Progenitor cell of endocrine pancreas (in vitro differentiated cells): Measurements from ENCODE around the gene RUNX2. TPM values are rescaled to one million over a fixed set of nuclear protein-coding genes. Genes with fewer than 3 reads are reported as not detected.
"Not testable (repeated sequence)": the region's sequence is repeated elsewhere in the genome, so short reads cannot be mapped to it uniquely, and the experiment has no call there.

Experiments
- DNase-seq: peaks from one replicate; pipeline ENCODE4 v3.0.0; 2021; ENCODE audit warnings: low spot score; ENCODE audit not compliant: unreplicated experiment
- H3K27ac Mint-ChIP-seq: 2 replicates; pipeline ENCODE4 v1.8.0; 2021; ENCODE audit warnings: mild to moderate bottlenecking, moderate library complexity, mixed read lengths
- H3K27me3 Mint-ChIP-seq: 2 replicates; pipeline ENCODE4 v1.8.0; 2021; ENCODE audit warnings: mixed read lengths
- H3K36me3 Mint-ChIP-seq: 2 replicates; pipeline ENCODE4 v1.8.0; 2022; ENCODE audit warnings: mixed read lengths; ENCODE audit not compliant: insufficient read depth
- H3K4me1 Mint-ChIP-seq: 2 replicates; pipeline ENCODE4 v1.8.0; 2021; ENCODE audit warnings: low read depth, mixed read lengths
- H3K4me3 Mint-ChIP-seq: 2 replicates; pipeline ENCODE4 v1.8.0; 2021; ENCODE audit warnings: low read depth, mild to moderate bottlenecking, moderate library complexity, mixed read lengths
- H3K9me3 Mint-ChIP-seq: 2 replicates; pipeline ENCODE4 v1.8.0; 2021; ENCODE audit warnings: low read depth, mixed read lengths
- total RNA-seq: library from RNA; stranded (reverse); gene quantifications from 2 replicates; pipeline ENCODE4 v1.2.1, GENCODE V29; 2021
- TF ChIP-seq, protein P1 (sequence below): fragments of 200-600 bp; sonication (generic); IDR thresholded peaks from one replicate; pipeline ENCODE4 v1.5.0; 2021; ENCODE audit warnings: antibody characterized with exemption, mild to moderate bottlenecking; ENCODE audit not compliant: unreplicated experiment

The RUNX2 gene
- total RNA-seq, 1 donor from 2014 or later = 0.46 TPM

DNA sequence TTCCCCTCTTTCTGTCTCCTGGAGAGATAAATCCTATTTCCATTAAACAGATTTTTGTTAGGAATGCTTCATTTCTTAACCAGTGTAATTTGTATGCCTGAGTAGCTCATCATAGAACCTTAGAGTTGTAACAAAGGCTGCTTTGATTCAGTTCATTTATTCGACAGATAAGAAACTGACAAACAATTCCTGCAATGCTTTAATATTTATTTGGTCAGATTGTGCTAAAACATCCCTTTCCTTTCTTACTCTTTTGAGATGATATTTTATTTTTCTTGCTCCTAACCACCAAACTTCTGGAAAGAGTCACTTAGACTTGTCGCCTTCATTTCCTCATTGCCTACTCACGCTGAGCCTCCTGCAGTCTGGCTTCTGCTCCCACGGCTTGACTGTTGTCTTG lies 138.6 kb downstream of the RUNX2 start:
- Mint-ChIP-seq H3K36me3 (no peaks in the 10 kb centered on the region), H3K9me3 (no peaks in the 10 kb centered on the region), H3K27me3 (peaks cover 2% of the 10 kb centered on the region), H3K4me1 (no peaks in the 10 kb centered on the region), H3K4me3 (no peak overlapping the region), H3K27ac (no peak overlapping the region)
- TF ChIP-seq, protein P1, sequence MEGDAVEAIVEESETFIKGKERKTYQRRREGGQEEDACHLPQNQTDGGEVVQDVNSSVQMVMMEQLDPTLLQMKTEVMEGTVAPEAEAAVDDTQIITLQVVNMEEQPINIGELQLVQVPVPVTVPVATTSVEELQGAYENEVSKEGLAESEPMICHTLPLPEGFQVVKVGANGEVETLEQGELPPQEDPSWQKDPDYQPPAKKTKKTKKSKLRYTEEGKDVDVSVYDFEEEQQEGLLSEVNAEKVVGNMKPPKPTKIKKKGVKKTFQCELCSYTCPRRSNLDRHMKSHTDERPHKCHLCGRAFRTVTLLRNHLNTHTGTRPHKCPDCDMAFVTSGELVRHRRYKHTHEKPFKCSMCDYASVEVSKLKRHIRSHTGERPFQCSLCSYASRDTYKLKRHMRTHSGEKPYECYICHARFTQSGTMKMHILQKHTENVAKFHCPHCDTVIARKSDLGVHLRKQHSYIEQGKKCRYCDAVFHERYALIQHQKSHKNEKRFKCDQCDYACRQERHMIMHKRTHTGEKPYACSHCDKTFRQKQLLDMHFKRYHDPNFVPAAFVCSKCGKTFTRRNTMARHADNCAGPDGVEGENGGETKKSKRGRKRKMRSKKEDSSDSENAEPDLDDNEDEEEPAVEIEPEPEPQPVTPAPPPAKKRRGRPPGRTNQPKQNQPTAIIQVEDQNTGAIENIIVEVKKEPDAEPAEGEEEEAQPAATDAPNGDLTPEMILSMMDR = no peak
- DNase-seq = no peak

DNA sequence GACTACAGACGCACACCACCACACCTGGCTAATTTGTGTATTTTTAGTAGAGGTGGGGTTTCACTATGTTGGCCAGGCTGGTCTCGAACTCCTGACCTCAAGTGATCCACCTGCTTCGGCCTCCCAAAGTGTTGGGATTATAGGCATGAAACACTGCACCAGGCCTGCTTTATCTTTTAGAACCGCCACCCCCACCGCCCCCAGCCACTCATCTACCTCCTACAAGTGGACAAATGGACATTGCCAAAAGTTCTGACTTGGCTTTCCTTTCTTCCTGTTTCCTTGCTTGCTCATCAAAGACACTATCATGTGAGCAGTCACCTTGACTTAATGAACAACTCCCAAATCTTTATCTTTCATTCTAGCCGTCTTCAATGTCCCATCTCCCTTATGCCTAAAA lies 139.3 kb downstream of the RUNX2 start:
- not testable (repeated sequence) for H3K4me1 Mint-ChIP-seq, H3K36me3 Mint-ChIP-seq, H3K27ac Mint-ChIP-seq, H3K4me3 Mint-ChIP-seq, DNase-seq, H3K9me3 Mint-ChIP-seq, H3K27me3 Mint-ChIP-seq

GRCh38 chr6:45467853-45468252 lies 139.7 kb downstream of the RUNX2 start:
- TF ChIP-seq, protein P1 = no peak
- Mint-ChIP-seq H3K9me3 (no peaks in the 10 kb centered on the region), H3K27ac (no peak overlapping the region), H3K4me1 (peaks cover 4% of the 10 kb centered on the region), H3K4me3 (no peak overlapping the region), H3K36me3 (no peaks in the 10 kb centered on the region), H3K27me3 (no peaks in the 10 kb centered on the region)
- no peak for DNase-seq

DNA sequence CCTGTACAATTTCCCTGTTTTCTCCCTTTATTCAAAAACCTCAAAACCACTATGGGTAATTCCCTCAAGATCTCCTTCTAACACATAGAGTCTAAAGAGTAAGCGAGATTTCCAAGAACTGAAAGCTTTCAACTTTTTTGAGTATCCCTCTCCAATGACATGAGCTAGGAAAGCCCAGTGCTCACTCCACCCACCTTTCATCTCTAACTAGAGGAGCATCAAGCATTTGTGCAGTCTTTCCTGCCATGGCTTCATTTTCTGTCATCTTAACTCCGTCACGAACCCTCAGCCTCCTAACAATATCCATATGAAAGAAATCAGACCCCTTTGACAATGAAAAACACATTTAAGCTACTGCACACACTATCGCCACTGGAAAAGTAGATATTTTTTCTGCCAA lies 141.5 kb downstream of the RUNX2 start:
- no peak for DNase-seq
- Mint-ChIP-seq H3K27me3 (no peaks in the 10 kb centered on the region), H3K36me3 (no peaks in the 10 kb centered on the region), H3K4me1 (peaks cover 19% of the 10 kb centered on the region), H3K4me3 (no peak overlapping the region), H3K9me3 (no peaks in the 10 kb centered on the region), H3K27ac (no peak overlapping the region)
- TF ChIP-seq, protein P1 = no peak

DNA sequence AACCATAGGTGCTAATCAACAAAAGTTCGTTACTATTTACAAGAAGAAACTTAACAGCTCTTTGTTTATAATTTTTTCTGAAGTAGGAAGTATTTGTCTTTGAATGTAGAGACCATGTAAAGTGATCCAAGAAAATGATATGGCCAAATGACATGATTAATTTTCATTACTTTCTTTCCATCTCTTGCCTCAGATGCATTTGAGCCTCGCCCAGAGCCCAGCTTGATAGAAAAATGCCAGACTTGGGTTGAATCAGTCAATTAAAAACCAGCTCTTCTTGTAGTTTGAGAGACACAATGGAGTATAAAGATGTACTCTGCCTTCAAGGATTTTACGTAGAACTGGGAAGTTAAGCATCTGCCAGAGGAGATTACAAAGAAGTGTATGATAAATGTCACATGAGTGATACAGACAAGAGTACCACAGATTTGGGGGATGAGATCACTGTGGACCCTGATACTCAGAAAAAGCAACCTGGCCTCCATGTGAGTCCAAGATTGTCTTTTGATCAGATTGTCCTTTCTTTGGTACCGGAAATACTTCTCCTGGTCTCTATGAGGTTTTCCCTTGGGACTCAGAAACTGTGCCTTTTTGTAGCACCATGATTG lies 142.1 kb downstream of the RUNX2 start:
- Mint-ChIP-seq H3K9me3 (no peaks in the 10 kb centered on the region), H3K36me3 (no peaks in the 10 kb centered on the region), H3K4me1 (peaks cover 19% of the 10 kb centered on the region), H3K27me3 (no peaks in the 10 kb centered on the region), H3K27ac (no peak overlapping the region), H3K4me3 (no peak overlapping the region)
- DNase-seq = no peak
- TF ChIP-seq, protein P1 = no peak

DNA sequence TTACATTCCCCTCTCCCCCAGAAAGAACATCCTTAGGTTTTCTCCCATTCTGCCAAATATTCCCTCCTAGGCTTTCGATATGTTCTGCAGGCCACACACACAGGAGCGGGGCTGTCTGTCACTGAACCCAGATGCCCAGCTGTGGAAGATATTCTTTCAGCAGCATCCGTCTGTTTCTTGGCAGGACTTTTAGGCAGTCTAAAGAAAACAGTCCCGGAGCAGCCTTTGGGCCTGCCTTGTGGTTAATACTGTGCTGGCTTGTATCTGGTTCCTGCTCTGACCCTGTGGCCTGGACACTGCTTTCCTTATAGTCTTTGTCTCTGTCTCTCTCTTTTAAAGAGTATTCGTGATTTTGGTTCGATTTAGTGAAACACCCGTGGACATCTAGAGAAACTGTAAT lies 144.3 kb downstream of the RUNX2 start:
- DNase-seq = no peak
- TF ChIP-seq, protein P1 = no peak
- Mint-ChIP-seq H3K27ac (no peak overlapping the region), H3K4me3 (no peak overlapping the region), H3K9me3 (no peaks in the 10 kb centered on the region), H3K4me1 (peaks cover 19% of the 10 kb centered on the region), H3K27me3 (no peaks in the 10 kb centered on the region), H3K36me3 (no peaks in the 10 kb centered on the region)
